ENCODE data around the gene PIK3C3. TPM values are rescaled to one million over a fixed set of nuclear protein-coding genes. Genes with fewer than 3 reads are reported as not detected.

Gene PIK3C3
- total RNA-seq, 2 donors from 2014 or later = 23.1 to 31.0 TPM

DNA sequence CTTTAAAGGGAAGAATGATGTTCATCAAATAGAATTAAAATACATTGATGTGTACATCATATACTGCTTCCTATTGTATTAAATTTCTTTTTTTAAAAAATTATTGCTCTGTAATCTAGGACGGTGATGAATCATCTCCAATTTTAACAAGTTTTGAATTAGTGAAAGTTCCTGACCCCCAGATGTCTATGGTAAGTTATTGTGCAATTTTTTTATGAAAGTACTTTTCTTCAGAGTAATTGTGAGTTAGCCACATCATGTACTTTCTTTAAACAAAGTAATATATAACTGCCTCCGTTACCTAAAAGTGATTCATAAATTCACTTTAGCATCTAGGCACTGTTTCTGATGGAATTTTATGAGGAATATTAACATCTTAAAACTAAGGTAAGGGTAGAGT, 38.1 kb downstream of the PIK3C3 start:
- Histone ChIP-seq H3K4me1 (no peaks in the 10 kb centered on the region), H3K27me3 (no peaks in the 10 kb centered on the region), H3K36me3 (replicated peaks in 1 of 2; ENCODE audit: insufficient read depth in 1 of 2, low read depth in 2 of 2) (peaks cover 10% of the 10 kb centered on the region in 2 donors), H3K4me3 (no peak overlapping the region), H3K9me3 (no peaks in the 10 kb centered on the region), H3K27ac (no peak overlapping the region)
- WGBS, 2 donors = 80 to 91% methylated on average over 2 of the region's 2 CpGs
- no peak for DNase-seq
- TF ChIP-seq, protein P1, sequence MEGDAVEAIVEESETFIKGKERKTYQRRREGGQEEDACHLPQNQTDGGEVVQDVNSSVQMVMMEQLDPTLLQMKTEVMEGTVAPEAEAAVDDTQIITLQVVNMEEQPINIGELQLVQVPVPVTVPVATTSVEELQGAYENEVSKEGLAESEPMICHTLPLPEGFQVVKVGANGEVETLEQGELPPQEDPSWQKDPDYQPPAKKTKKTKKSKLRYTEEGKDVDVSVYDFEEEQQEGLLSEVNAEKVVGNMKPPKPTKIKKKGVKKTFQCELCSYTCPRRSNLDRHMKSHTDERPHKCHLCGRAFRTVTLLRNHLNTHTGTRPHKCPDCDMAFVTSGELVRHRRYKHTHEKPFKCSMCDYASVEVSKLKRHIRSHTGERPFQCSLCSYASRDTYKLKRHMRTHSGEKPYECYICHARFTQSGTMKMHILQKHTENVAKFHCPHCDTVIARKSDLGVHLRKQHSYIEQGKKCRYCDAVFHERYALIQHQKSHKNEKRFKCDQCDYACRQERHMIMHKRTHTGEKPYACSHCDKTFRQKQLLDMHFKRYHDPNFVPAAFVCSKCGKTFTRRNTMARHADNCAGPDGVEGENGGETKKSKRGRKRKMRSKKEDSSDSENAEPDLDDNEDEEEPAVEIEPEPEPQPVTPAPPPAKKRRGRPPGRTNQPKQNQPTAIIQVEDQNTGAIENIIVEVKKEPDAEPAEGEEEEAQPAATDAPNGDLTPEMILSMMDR (IDR thresholded peaks at IDR 0.05) = no peak
- TF ChIP-seq POLR2A (IDR thresholded peaks at IDR 0.05) = no peak
- ATAC-seq = no peak
- intact Hi-C loops (cut with DNase I) = no loop called here

DNA sequence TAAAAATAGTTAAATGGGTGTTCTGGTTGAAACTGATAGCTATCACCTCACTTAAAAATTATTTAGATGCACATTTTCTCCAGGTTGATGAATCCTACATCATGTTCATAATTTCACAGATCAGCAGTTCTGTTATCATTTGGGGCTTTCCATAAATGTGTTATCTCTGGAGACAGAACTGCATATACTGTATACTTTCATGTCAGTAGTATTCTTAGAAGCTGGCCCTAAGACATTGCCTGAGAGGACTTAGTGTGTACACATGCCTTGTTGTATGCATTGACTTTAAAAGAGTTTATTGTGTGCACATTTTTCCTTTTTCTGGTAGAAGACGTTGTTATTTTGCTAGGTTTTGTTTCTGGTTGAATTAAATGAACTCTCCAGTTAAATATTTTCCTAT, 41.0 kb downstream of the PIK3C3 start:
- H3K4me3 ChIP-seq = no peak overlapping the region
- WGBS, 2 donors = 95 to 96% methylated on average over 1 of the region's 1 CpG
- no peaks in the 10 kb centered on the region for H3K9me3 ChIP-seq
- no peak overlapping the region for H3K27ac ChIP-seq
- H3K36me3 ChIP-seq (replicated peaks in 1 of 2; ENCODE audit: insufficient read depth in 1 of 2, low read depth in 2 of 2) = peaks cover 6 to 12% of the 10 kb centered on the region in 2 donors
- no peaks in the 10 kb centered on the region for H3K4me1 ChIP-seq
- no peak for DNase-seq
- no peaks in the 10 kb centered on the region for H3K27me3 ChIP-seq
- ATAC-seq = no peak
- TF ChIP-seq POLR2A (IDR thresholded peaks at IDR 0.05) = no peak
- TF ChIP-seq, protein P1 (IDR thresholded peaks at IDR 0.05) = no peak
- intact Hi-C loops (cut with DNase I) = no loop called here

DNA sequence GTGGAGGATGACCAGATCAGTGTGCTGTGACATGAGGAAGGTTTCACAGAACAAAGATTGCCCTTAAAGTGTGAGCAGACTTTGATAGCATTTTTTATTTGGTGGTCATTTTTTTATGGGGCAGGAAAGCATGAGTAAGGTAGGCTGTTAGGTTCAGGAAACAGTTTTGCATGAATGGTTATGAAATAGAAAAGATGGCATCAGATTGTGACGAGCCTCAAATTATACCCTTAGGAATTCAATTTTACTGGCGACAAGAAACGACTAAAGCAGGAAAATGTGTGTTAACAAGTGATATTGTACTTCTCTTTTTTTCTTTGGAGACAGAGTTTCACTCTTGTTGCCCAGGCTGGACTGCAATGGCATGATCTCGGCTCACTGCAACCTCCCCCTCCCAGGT, 44.7 kb downstream of the PIK3C3 start:
- 80 to 90% methylated on average over 4 of the region's 4 CpGs for WGBS, 2 donors

GRCh38 chr18:42001801-42002200, 46.8 kb downstream of the PIK3C3 start:
- intact Hi-C loops (cut with DNase I) = no loop called here
- H3K4me1 ChIP-seq = no peaks in the 10 kb centered on the region
- ATAC-seq = no peak
- H3K27ac ChIP-seq = no peak overlapping the region
- no peak overlapping the region for H3K4me3 ChIP-seq
- no peak for TF ChIP-seq POLR2A (IDR thresholded peaks at IDR 0.05)
- TF ChIP-seq, protein P1 (IDR thresholded peaks at IDR 0.05) = no peak
- no peaks in the 10 kb centered on the region for H3K27me3 ChIP-seq
- no peak for DNase-seq
- peaks cover 0 to 16% of the 10 kb centered on the region in 2 donors for H3K36me3 ChIP-seq (replicated peaks in 1 of 2; ENCODE audit: insufficient read depth in 1 of 2, low read depth in 2 of 2)
- 83 to 84% methylated on average over 3 of the region's 3 CpGs for WGBS, 2 donors
- H3K9me3 ChIP-seq = no peaks in the 10 kb centered on the region

More for the DNA sequence above, 44.7 kb downstream of the PIK3C3 start:
- intact Hi-C loops (cut with DNase I) = no loop called here
- no peaks in the 10 kb centered on the region for H3K4me1 ChIP-seq
- H3K9me3 ChIP-seq = no peaks in the 10 kb centered on the region
- H3K27me3 ChIP-seq = no peaks in the 10 kb centered on the region
- no peak overlapping the region for H3K4me3 ChIP-seq
- no peak for ATAC-seq
- DNase-seq = no peak
- TF ChIP-seq, protein P1 (IDR thresholded peaks at IDR 0.05) = no peak
- no peak for TF ChIP-seq POLR2A (IDR thresholded peaks at IDR 0.05)
- H3K36me3 ChIP-seq (replicated peaks in 1 of 2; ENCODE audit: insufficient read depth in 1 of 2, low read depth in 2 of 2) = peaks cover 6 to 19% of the 10 kb centered on the region in 2 donors
- H3K27ac ChIP-seq = no peak overlapping the region

DNA sequence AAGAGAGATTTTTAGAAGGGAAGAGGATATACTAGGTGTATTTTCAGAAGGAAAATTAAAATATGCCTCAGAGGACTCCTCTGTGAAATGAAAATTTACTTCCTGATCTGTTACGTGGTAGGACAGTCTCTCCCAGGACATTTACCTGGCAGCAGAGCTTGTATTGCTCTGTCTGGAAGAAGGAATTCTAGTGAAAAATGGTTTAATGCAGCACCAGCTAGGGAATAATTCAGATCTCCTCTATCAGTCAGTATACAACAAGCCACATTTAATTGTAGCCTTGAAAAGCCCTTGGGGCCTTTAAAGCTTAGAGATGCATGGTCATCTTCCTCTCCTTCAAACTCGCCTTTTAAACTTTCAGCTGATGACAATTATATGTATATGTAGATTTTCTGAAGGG, 49.6 kb downstream of the PIK3C3 start:
- H3K27ac ChIP-seq = no peak overlapping the region
- WGBS, 2 donors = 90 to 93% methylated on average over 2 of the region's 2 CpGs
- no peak for TF ChIP-seq POLR2A (IDR thresholded peaks at IDR 0.05)
- TF ChIP-seq, protein P1 (IDR thresholded peaks at IDR 0.05) = no peak
- DNase-seq (no peak), ATAC-seq (no peak)
- no peak overlapping the region for H3K4me3 ChIP-seq
- no peaks in the 10 kb centered on the region for H3K9me3 ChIP-seq
- intact Hi-C loops (cut with DNase I) = no loop called here
- no peaks in the 10 kb centered on the region for H3K27me3 ChIP-seq
- peaks cover 0 to 11% of the 10 kb centered on the region in 2 donors for H3K36me3 ChIP-seq (replicated peaks in 1 of 2; ENCODE audit: insufficient read depth in 1 of 2, low read depth in 2 of 2)
- H3K4me1 ChIP-seq = no peaks in the 10 kb centered on the region
